GM12872 (cell line): ENCODE measurements around the gene RAB5IF.

ENCODE experiments used
- TF ChIP-seq, protein P1 (sequence below): IDR thresholded peaks from 3 replicates; pipeline ENCODE4 v1.5.1; 2011; ENCODE audit warnings: low read depth, mild to moderate bottlenecking, low read length, moderate library complexity; ENCODE audit not compliant: insufficient read depth

The RAB5IF gene

GRCh38 chr20:36573103-36573797 is 32.3 kb upstream of the RAB5IF start, which contains the start of gene TGIF2:
TGIF2 (plus strand) TSS chr20:36573597; CDS start chr20:36578775, 5,178 bp downstream.
- TF ChIP-seq, protein P1, sequence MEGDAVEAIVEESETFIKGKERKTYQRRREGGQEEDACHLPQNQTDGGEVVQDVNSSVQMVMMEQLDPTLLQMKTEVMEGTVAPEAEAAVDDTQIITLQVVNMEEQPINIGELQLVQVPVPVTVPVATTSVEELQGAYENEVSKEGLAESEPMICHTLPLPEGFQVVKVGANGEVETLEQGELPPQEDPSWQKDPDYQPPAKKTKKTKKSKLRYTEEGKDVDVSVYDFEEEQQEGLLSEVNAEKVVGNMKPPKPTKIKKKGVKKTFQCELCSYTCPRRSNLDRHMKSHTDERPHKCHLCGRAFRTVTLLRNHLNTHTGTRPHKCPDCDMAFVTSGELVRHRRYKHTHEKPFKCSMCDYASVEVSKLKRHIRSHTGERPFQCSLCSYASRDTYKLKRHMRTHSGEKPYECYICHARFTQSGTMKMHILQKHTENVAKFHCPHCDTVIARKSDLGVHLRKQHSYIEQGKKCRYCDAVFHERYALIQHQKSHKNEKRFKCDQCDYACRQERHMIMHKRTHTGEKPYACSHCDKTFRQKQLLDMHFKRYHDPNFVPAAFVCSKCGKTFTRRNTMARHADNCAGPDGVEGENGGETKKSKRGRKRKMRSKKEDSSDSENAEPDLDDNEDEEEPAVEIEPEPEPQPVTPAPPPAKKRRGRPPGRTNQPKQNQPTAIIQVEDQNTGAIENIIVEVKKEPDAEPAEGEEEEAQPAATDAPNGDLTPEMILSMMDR, result no peak

DNA sequence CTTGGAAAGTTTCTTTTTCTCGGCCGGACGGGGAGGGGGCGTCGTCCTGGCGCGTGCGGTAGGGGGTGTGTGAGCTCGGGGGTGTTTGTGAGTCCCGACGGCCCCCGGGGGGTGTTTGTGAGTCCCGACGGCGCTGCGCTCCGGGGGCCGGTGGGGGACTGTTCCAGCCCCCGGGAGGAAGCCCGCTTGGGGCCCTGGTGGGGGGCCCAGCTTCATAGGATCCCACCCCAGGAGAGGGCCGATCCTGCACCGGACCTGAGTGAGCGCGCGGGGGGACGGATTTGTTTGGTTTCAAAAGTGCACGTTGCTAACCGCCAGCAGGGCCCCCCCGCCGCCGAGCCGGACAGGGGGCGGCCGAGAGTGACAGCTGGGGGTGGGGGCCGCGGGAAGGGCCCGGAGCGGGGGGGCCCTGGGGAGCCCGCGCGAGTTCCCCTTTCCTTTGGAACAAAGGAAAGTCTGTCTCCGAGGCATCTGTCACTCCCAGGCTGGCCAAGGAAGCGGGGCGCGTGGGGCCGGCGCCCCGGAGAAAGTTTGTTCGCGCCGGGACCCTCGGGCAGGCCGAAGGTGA is 31.7 kb upstream of the RAB5IF start:
- TF ChIP-seq, protein P1, result no peak

GRCh38 chr20:36574366-36575135 is 31.0 kb upstream of the RAB5IF start:
- TF ChIP-seq, protein P1, result no peak

GRCh38 chr20:36576081-36576445 is 29.5 kb upstream of the RAB5IF start:
- TF ChIP-seq, protein P1, result no peak

- TF ChIP-seq, protein P1, result no peak
Observed at GRCh38 chr20:36578356-36579041, 27.1 kb upstream of the RAB5IF start.

DNA sequence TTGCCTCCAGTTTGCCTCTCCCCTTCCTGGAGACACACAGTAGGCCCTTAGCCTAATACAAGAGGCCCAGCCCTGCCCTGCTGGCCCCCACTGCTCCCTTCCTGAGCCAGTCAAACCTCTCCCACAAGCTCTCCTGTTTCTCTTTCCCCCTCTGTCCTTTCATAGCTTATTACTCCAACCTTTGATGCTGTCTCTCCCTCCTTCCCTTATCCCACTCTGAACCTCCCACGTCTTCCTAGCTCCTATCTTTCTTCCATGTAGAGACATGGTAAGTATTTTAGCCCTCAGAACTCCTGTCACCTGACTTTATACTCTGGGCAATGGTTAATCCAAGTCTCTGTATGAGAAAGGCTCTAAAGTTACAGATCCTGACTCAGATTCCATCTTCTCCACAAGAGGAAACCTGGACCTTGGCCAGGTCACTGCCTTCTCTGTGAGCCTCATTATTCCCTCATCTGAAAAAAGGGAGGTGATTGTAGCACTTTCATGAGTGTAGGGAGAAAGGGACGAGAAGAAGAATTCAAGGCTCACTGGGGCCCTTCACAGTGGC is 25.5 kb upstream of the RAB5IF start:
- TF ChIP-seq, protein P1, result no peak

DNA sequence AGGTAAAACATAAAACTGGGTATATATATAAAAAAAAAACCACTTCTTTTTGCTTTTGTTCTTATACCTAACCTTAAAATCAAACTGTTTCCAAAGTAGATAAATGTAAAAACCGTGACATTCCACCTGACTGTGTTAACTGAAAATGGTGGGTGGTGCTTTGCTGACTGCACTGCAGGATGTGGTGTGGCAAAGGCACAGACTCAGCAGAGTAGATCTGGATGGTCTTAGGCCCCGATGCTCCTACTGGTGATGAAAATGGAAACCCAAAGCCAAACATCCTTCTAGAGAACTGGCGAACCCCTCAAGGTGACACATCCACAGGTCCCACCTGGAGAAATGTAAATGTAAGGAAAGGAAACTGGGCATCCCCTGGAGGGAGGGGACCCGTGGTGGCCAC is 23.3 kb upstream of the RAB5IF start:
- TF ChIP-seq, protein P1, result no peak
